MCF 10A (cell line): Measurements from ENCODE around the gene ABHD16B. TPM values are rescaled to one million over a fixed set of nuclear protein-coding genes. Genes with fewer than 3 reads are reported as not detected.
"Not testable (repeated sequence)": the region's sequence is repeated elsewhere in the genome, so short reads cannot be mapped to it uniquely, and the experiment has no call there.

Experiments used
- BruUV-seq: library from RNA; stranded (reverse); fragments of 400-500 nt; replicated peaks from 2 replicates; lab custom pipeline; 2021; lab: Mats Ljungman, UMichigan
- CTCF ChIA-PET: fragments of 300-600 bp; sonication (Branson Sonifier 250); formaldehyde crosslinking; extraction: SDS; loops from one replicate; lab custom pipeline; 2021; ENCODE audit warnings: antibody characterized with exemption, inconsistent platforms; lab: Yijun Ruan, JAX
- POLR2A ChIA-PET: fragments of 300-600, 350-650 bp; sonication (Branson Sonifier 250); formaldehyde crosslinking; extraction: SDS; loops from one replicate; lab custom pipeline; 2020; ENCODE audit warnings: antibody characterized with exemption, inconsistent platforms; lab: Yijun Ruan, JAX
- DNase-seq: peaks from one replicate; pipeline ENCODE4 v3.0.0-alpha.2; 2018; ENCODE audit not compliant: unreplicated experiment
- H3K27ac Mint-ChIP-seq: one replicate; pipeline ENCODE4 v1.8.0; 2022; ENCODE audit warnings: mild to moderate bottlenecking, low read depth, mixed read lengths; ENCODE audit not compliant: unreplicated experiment
- H3K27me3 Mint-ChIP-seq: one replicate; pipeline ENCODE4 v1.8.0; 2022; ENCODE audit warnings: mixed read lengths; ENCODE audit not compliant: insufficient read depth, unreplicated experiment
- H3K36me3 Mint-ChIP-seq: one replicate; pipeline ENCODE4 v1.8.0; 2022; ENCODE audit warnings: mild to moderate bottlenecking, moderate library complexity, mixed read lengths; ENCODE audit not compliant: insufficient read depth, unreplicated experiment
- H3K4me1 Mint-ChIP-seq: one replicate; pipeline ENCODE4 v1.8.0; 2022; ENCODE audit warnings: mixed read lengths; ENCODE audit not compliant: insufficient read depth, unreplicated experiment
- H3K4me3 Mint-ChIP-seq: one replicate; pipeline ENCODE4 v1.8.0; 2022; ENCODE audit warnings: mild to moderate bottlenecking, moderate library complexity, mixed read lengths; ENCODE audit not compliant: unreplicated experiment
- H3K9me3 Mint-ChIP-seq: one replicate; pipeline ENCODE4 v1.8.0; 2022; ENCODE audit warnings: mixed read lengths; ENCODE audit not compliant: unreplicated experiment
- intact Hi-C: fragments of 100-400 bp; cut with micrococcal nuclease; formaldehyde crosslinking; loops from 2 replicates; pipeline ENCODE4 v1.14.1; 2022
- total RNA-seq: library from RNA; stranded (reverse); gene quantifications from 2 replicates; pipeline ENCODE4 v1.2.3, GENCODE V29; 2022
- TF ChIP-seq, protein P1 (sequence below): fragments of 200-600 bp; IDR thresholded peaks from one replicate; pipeline ENCODE4 v1.8.0; 2022; ENCODE audit warnings: antibody characterized with exemption, mild to moderate bottlenecking; ENCODE audit not compliant: unreplicated experiment

ABHD16B gene
- total RNA-seq, 1 experiment from 2014 or later: not detected

DNA sequence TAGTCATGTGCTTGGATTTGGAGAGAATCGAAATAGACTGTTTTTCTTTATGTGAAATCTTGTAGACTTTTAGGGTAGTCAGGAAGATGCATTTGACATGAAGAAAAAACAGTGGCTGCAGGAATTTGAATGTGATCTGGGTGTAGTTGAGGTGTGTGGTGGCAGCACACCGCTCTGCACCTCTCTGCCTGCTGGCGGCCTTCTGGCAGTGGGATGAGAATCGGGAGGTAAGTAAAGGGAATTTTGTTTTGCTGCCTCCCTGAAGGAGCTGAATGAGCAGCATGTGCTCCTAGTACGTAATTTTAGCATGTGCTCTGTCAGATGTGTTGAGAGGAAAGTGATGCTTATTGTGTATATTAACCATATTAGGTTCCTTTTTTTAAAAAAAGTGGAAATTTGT lies 7.0 kb downstream of the ABHD16B start:
- TF ChIP-seq, protein P1, sequence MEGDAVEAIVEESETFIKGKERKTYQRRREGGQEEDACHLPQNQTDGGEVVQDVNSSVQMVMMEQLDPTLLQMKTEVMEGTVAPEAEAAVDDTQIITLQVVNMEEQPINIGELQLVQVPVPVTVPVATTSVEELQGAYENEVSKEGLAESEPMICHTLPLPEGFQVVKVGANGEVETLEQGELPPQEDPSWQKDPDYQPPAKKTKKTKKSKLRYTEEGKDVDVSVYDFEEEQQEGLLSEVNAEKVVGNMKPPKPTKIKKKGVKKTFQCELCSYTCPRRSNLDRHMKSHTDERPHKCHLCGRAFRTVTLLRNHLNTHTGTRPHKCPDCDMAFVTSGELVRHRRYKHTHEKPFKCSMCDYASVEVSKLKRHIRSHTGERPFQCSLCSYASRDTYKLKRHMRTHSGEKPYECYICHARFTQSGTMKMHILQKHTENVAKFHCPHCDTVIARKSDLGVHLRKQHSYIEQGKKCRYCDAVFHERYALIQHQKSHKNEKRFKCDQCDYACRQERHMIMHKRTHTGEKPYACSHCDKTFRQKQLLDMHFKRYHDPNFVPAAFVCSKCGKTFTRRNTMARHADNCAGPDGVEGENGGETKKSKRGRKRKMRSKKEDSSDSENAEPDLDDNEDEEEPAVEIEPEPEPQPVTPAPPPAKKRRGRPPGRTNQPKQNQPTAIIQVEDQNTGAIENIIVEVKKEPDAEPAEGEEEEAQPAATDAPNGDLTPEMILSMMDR: no peak
- DNase-seq: no peak
- no peak overlapping the region for H3K4me3 Mint-ChIP-seq
- H3K27me3 Mint-ChIP-seq: no peaks in the 10 kb centered on the region
- intact Hi-C loops: no loop called here
- CTCF ChIA-PET: interaction anchor here (0.5 to 1.5 kb wide), 3 partner anchors 33 to 112 kb away, joined by 3 to 4 read pairs (median 3); no protein-coding TSS in a partner anchor
- no peaks in the 10 kb centered on the region for H3K9me3 Mint-ChIP-seq
- H3K36me3 Mint-ChIP-seq: peaks cover 82% of the 10 kb centered on the region
- POLR2A ChIA-PET: interaction anchor here (0.6 to 4.8 kb wide), 5 partner anchors 9 to 149 kb away, joined by 3 to 142 read pairs (median 3); partner anchors contain the start of gene DNAJC5
- BruUV-seq: TSS peak; percentile 3
- H3K27ac Mint-ChIP-seq: peak overlapping the region; percentile 68
- H3K4me1 Mint-ChIP-seq: peaks cover 7% of the 10 kb centered on the region

DNA sequence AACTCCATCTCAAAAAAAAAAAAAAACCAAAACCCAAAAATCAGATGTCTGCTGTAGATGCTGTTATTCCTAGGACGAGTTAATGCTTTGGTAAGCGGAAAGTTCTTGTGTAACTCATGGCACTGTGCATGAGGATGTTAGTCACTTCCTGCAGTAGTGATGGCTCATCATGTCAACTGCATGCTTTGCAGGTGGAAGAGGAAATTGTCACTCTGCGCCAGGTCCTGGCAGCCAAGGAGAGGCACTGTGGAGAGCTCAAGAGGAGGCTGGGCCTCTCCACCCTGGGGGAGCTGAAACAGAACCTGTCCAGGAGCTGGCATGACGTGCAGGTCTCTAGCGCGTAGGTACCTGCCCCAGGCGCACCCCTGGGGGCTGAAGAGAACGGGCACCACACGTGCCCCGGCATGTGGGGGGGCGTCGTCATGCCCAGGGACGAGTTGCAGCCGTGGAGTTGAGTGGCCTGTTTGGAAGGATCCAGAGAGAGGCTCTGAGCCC lies 12.2 kb downstream of the ABHD16B start:
- Mint-ChIP-seq H3K27me3 (no peaks in the 10 kb centered on the region), H3K4me1 (peaks cover 6% of the 10 kb centered on the region), H3K27ac (peak overlapping the region; percentile 73), H3K9me3 (no peaks in the 10 kb centered on the region), H3K36me3 (peaks cover 90% of the 10 kb centered on the region), H3K4me3 (peak overlapping the region; percentile 19)
- CTCF ChIA-PET: interaction anchor here (0.6 to 1.3 kb wide), 5 partner anchors 10 to 681 kb away, joined by 3 to 4 read pairs (median 4); no protein-coding TSS in a partner anchor
- intact Hi-C loops: loop anchor here (2.0 kb wide), 2 partner anchors 21 to 167 kb away; partner anchors contain the start of genes ARFRP1 and DNAJC5
- TF ChIP-seq, protein P1: no peak
- BruUV-seq: no TSS peak
- peak; percentile 95 for DNase-seq
- POLR2A ChIA-PET: interaction anchor here (0.6 to 7.5 kb wide), 11 partner anchors 9 to 948 kb away, joined by 3 to 85 read pairs (median 7); partner anchors contain the start of genes ARFRP1, DNAJC5, GMEB2 and TPD52L2

DNA sequence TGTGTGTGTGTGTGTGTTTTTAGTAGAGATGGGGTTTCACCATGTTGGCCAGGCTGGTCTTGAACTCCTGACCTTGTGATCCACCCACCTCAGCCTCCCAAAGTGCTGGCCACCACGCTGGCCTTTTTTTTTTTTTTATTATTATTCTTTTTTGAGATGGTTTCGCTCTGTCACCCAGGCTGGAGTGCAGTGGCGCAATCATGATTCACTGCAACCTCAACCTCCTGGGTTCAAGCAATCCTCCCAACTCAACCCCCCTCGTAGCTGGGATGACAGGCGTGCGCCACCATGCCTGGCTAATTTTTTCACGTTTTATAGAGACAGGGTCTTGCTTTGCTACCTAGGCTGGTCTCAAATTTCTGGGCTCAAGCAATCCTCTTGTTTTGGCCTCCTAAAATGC lies 12.9 kb downstream of the ABHD16B start:
- BruUV-seq, H3K4me1 Mint-ChIP-seq, H3K9me3 Mint-ChIP-seq, H3K4me3 Mint-ChIP-seq, H3K27ac Mint-ChIP-seq, intact Hi-C loops, H3K27me3 Mint-ChIP-seq: not testable (repeated sequence)
- DNase-seq: peak; percentile 35
- H3K36me3 Mint-ChIP-seq: peaks cover 93% of the 10 kb centered on the region
- POLR2A ChIA-PET: interaction anchor here (1.1 to 7.5 kb wide), 8 partner anchors 9 to 247 kb away, joined by 3 to 85 read pairs (median 10); partner anchors contain the start of genes ARFRP1, DNAJC5, GMEB2 and TPD52L2
- CTCF ChIA-PET: interaction anchor here (0.6 to 2.2 kb wide), 4 partner anchors 8 to 270 kb away, joined by 3 to 8 read pairs (median 4); no protein-coding TSS in a partner anchor

DNA sequence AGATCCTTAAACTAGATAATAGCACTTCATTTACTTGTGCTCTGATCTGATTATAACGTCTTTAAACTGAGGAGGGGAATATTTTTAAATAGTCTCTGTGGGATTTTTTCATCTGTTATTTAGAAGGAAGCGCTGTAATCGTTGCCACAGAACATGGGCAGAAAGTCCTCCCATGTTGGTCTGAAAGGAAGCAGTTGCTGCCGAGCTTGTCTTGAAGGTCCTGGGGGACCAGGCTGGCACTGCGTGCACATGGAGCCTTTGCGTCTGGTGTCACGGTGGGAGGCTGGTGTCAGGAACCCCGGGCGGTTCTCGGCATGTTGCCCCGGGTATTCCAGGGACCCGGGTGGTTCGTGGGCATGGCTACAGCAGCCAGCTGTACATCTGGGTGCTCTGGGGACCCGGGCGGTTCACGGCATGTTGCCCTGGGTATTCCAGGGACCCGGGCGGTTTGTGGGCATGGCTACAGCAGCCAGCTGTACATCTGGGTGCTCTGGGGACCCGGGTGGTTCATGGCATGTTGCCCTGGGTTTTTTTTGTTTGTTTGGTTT lies 15.3 kb downstream of the ABHD16B start:
- H3K9me3 Mint-ChIP-seq: no peaks in the 10 kb centered on the region
- intact Hi-C loops: no loop called here
- peaks cover 6% of the 10 kb centered on the region for H3K4me1 Mint-ChIP-seq
- peaks cover 82% of the 10 kb centered on the region for H3K36me3 Mint-ChIP-seq
- TF ChIP-seq, protein P1: no peak
- ChIA-PET POLR2A (interaction anchor here (2.2 to 7.5 kb wide), 3 partner anchors 12 to 20 kb away, joined by 9 to 85 read pairs (median 45); partner anchors contain the start of genes DNAJC5 and TPD52L2), CTCF (interaction anchor here (0.8 to 2.2 kb wide), 2 partner anchors 11 to 19 kb away, joined by 3 to 8 read pairs; no protein-coding TSS in a partner anchor)
- no peak overlapping the region for H3K27ac Mint-ChIP-seq
- no peaks in the 10 kb centered on the region for H3K27me3 Mint-ChIP-seq
- H3K4me3 Mint-ChIP-seq: no peak overlapping the region
- BruUV-seq: no TSS peak
- no peak for DNase-seq
